Measurements from ENCODE around the gene OR10D3.
"Not testable (repeated sequence)": the region's sequence is repeated elsewhere in the genome, so short reads cannot be mapped to it uniquely, and the experiment has no call there.

OR10D3 gene, protein sequence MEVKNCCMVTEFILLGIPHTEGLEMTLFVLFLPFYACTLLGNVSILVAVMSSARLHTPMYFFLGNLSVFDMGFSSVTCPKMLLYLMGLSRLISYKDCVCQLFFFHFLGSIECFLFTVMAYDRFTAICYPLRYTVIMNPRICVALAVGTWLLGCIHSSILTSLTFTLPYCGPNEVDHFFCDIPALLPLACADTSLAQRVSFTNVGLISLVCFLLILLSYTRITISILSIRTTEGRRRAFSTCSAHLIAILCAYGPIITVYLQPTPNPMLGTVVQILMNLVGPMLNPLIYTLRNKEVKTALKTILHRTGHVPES
- 0 to 0.99 (median 0) reads per million in 17 experiments for total RNA-seq

- DNase-seq: no peak
These were observed at the start of gene OR10D3 for GRCh38 chr11:124183068-124183467. Gene OR10D3 (plus strand): TSS chr11:124183345. CDS start chr11:124185270, 1,925 bp downstream.

GRCh38 chr11:124143034-124143433, 40.1 kb upstream of the OR10D3 start:
- DNase-seq: no peak

- no peak for DNase-seq
These were observed 35.2 kb upstream of the OR10D3 start for GRCh38 chr11:124147951-124148350.

DNA sequence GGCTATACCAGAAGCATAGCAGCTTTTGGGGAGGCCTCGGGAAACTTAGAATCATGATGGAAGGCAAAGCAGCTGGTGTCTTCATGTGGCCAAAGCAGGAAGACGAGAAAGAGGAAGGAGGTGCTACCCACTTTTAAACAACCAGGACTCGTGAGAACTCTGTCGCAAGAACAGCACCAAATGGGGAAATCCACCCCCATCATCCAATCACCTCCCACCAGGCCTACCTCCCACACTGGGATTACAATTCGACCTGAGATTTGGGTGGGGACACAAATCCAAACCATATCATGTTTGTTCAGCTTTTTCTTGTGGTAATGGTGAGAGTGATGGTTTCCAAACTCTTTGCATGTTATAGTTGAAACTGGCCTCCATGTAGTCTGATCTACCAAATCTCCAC, 32.5 kb upstream of the OR10D3 start:
- DNase-seq: peak; percentile 18 to 62 (median 57)

GRCh38 chr11:124152770-124153407, 30.3 kb upstream of the OR10D3 start:
- no peak for DNase-seq

GRCh38 chr11:124153821-124154220, 29.3 kb upstream of the OR10D3 start:
- no peak for DNase-seq

GRCh38 chr11:124159481-124159880, 23.7 kb upstream of the OR10D3 start:
- peak in 3 of 4 experiments; percentile 2 to 11 (median 8) for DNase-seq

DNA sequence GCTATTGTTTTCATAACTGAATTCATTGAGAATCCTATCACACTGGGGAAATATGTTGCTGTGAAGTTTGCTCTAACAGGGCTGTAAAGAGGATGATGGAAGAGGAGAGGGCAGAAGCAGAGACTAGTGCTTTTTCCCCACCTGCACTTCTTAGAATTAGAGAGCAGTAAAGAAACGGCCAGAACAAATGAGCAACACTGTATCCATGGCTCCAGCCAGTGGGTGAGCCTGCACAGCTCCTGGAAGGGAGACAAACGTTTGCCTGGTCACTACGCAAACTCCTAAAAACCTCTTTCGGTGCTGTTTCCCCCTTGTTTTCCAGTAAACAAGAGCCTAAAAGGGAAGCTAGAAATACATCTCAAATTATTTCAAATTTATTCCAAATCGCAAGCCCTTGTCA, 22.2 kb upstream of the OR10D3 start:
- no peak for DNase-seq

DNA sequence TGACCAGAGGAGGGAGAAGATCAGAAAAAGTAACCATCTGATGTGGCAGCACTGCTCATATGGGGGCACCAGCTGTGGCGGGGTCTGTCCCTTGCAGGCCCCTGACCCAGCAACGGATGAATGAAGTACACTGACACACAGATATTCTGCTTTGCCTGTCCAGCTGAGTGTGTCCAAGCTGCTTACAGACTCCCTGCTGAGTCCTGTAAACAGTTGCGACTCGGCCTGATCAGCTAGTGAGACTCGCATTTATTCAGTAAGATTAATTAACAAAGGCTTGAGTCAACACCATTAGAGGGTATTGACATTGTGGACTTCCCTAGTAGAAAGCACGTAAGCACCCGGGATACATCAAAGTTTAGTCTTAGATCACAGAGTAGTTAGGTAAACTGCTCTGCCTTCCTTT, 15.3 kb upstream of the OR10D3 start:
- DNase-seq: no peak

DNA sequence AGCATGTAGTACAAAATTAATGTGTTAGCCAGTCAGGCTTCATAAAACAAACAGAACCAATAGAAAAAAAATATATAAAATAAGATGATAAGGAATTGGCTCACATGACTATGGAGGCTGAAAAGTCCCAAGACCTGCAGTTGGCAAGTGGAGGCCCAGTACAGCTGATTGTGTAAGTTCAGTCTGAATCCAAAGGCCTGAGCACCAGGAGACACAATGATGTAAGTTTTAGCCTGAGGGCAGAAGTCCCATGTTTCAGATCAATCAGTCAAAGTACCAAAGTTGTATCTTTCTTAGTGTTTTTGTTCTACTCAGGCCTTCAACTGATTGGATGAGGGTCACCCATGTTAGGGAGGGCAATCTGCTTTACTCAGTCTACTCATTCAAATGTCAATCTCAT, 14.3 kb upstream of the OR10D3 start:
- no peak for DNase-seq

DNA sequence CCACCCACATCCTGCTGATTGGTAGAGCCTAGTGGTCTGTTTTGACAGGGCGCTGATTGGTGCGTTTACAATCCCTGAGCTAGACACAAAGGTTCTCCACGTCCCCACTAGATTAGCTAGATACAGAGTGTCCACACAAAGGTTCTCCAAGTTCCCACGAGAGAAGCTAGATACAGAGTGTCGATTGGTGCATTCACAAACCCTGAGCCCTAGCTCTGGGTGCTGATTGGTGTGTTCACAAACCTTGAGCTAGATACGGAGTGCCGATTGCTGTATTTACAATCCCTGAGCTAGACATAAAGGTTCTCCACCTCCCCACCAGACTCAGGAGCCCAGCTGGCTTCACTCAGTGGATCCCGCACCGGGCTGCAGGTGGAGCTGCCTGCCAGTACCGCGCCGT, 12.8 kb upstream of the OR10D3 start:
- not testable (repeated sequence) for DNase-seq

- DNase-seq: no peak
These were observed 12.2 kb upstream of the OR10D3 start for GRCh38 chr11:124170801-124171586.

GRCh38 chr11:124172101-124172500, 11.0 kb upstream of the OR10D3 start:
- DNase-seq: no peak

DNA sequence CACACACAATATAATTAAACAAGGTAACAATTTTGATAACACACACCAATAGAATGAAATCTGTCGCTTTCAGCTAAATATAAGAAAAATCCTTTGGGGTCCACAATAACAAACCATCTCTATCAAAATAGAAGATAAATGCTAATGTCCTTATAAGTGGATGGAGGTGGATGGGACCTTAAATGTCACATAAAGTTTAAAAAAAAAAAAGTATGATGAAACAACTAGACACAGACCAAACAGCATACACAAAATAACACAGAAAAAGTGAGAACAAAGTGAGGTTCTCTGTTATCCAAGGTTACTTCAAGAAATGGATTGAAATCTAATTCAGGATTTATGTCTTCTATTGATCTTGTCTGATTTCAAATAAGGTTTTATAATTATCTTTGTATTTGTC, 10.5 kb upstream of the OR10D3 start:
- DNase-seq: no peak

- DNase-seq: peak; percentile 12 to 66 (median 46)
These were observed 9.1 kb upstream of the OR10D3 start for GRCh38 chr11:124174001-124174583.

- DNase-seq: peak in 3 of 4 experiments; percentile 15 to 48 (median 45)
These were observed 6.0 kb upstream of the OR10D3 start for GRCh38 chr11:124176925-124177715.

GRCh38 chr11:124179310-124179709, 3.8 kb upstream of the OR10D3 start:
- DNase-seq: no peak

- DNase-seq: no peak
These were observed 7.4 kb downstream of the OR10D3 start for GRCh38 chr11:124190298-124191139.

DNA sequence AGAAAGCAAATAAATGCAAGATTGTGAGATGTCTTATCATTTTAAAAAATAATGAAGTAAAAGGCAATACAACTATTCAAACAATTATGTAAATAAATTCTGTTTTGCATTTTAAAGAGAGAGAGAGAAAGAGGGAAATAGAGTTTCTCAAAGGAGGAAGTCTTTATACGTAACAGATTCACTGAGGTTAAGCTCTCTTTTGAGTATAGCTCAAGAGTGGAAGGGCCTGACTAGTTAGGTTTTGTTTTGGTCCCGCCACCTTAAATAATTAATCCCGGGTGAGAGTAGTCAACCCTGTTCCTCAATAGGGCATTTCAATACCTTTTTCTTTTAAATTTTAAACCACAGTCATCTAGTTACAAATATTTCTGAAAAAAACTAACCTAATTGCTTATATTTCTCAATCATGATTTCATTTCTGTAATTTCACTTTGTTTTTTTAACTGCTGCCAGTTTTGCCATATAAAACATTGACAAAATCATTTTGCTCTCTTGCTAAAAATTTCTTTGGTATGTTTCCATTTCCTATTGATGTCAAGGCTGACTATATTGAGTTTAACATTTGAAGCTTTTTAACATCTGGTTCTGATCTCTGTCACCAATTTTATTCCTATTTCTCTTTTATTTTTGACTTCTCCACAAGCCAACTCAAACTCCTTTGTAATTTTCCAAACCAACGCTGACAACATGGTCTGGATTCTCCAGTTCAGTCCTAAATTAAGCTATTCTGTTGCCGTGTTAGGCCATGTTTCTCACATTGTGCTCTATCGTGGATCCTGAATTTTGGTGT, 10.3 kb downstream of the OR10D3 start:
- DNase-seq: peak; percentile 15 to 63 (median 40)
